NB4 (cell line): Measurements from ENCODE around the gene CTNNA3.

Source experiments
- DNase-seq: peaks from one replicate; pipeline ENCODE4 v3.0.0; 2010; ENCODE audit warnings: low read depth
- H3K4me3 ChIP-seq: one replicate; pipeline ENCODE4 v1.5.1; 2011; ENCODE audit warnings: mild to moderate bottlenecking, low read depth, low read length, moderate library complexity
- CTCF ChIP-seq: IDR thresholded peaks from one replicate; pipeline ENCODE4 v1.5.1; 2012; ENCODE audit warnings: low read depth, low read length
- MYC ChIP-seq: IDR thresholded peaks from 2 replicates; pipeline ENCODE4 v1.6.1; 2011; ENCODE audit warnings: low read depth, low read length
- POLR2A ChIP-seq: IDR thresholded peaks from 2 replicates; pipeline ENCODE4 v1.6.1; 2011; ENCODE audit warnings: mild to moderate bottlenecking; ENCODE audit not compliant: insufficient read length; ENCODE audit errors: extremely low read depth
- TF ChIP-seq, protein P1 (sequence below): IDR thresholded peaks from 2 replicates; pipeline ENCODE4 v1.6.1; 2011; ENCODE audit warnings: low read depth, low read length

Gene CTNNA3

DNA sequence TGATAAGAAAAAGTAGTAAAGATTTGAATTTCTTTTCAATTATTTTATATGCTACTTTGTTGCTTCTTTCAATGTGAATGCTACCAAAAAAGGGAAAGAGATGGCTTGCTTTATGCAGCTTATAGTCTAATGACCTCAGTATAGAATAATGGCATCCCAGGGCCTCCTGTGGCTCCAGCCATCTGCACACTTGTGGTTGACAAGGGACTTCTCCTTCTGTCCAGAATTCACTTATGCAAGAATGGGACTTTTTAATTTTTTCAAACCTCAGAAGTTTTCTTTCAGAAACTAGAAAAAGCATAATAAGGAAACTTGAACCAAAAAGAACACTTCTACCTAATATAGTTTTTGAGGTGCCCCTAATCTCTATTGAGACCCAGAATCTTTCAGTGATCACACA is 310.9 kb downstream of the CTNNA3 start:
- H3K4me3 ChIP-seq: no peak overlapping the region
- TF ChIP-seq MYC (no peak), POLR2A (no peak), CTCF (no peak)
- TF ChIP-seq, protein P1, sequence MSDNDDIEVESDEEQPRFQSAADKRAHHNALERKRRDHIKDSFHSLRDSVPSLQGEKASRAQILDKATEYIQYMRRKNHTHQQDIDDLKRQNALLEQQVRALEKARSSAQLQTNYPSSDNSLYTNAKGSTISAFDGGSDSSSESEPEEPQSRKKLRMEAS: no peak
- peak; percentile 31 for DNase-seq

- no peak overlapping the region for H3K4me3 ChIP-seq
- no peak for DNase-seq
- TF ChIP-seq POLR2A: no peak
- TF ChIP-seq CTCF: no peak
- TF ChIP-seq, protein P1: no peak
- no peak for TF ChIP-seq MYC
These were observed 364.7 kb downstream of the CTNNA3 start for GRCh38 chr10:67331121-67331910.

DNA sequence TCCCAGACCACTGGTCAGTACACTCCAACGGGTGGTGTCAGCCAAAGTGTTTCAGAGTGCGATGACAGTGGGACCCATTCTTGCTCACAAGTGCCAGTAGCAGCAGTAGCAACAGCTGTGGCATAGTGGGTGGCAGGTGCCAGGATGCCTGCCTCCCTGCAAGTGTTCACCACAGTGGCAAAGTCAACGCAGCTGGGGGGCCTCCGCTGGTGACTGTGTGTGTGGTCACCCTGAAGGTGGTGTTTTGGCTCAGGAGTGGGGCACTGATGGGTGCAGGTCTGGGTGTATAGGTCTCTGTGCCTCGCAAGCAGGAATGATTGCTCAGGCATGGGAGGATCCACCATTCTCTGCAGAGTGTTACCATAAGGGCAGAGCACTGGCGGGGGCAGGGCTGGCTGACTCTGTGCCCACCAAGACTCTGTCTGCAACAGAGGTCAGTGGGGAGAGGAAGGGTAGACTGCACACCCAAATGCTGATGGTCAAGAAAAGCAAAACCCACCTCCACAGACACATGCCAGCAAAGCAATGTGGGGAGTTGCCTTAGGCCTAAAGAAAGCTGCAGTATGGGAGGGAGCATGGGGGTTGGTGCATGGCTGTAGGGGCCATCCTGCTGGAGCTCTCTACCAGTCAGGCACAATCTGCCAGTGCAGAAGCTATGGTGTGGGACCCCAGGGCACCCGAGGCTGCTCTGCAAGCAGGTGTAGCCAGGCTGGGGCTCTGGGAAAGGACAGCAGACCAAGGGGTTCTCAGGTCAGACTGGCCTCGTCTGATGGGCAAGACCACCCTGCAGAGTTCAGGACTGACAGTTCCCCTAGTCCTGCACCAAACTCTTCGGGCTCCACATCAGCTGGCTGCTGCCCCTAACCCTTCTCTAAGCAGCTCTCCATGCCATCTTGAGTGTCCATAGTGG is 368.1 kb downstream of the CTNNA3 start:
- TF ChIP-seq POLR2A: no peak
- no peak for DNase-seq
- H3K4me3 ChIP-seq: no peak overlapping the region

DNA sequence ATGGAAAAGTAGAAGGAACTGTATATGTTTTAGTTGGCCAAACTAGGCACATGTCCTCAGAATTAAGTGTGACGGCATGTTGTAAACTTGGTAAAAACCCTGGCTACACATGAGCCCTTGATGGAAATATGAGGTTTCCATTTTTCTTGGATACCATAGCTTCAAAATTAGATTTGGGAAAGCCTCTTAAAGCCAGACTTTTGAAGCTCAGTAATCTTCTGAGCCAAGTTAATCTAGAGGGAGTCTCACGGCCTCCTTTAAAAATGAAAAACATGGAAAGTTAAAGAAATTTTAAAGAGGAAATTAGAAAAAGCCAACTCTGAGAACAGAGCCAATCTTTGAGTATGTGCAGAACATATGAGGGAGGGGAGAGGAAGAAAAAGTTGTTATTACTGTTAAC is 376.0 kb downstream of the CTNNA3 start:
- no peak overlapping the region for H3K4me3 ChIP-seq
- no peak for DNase-seq
- TF ChIP-seq, protein P1: no peak
- TF ChIP-seq CTCF (no peak), MYC (no peak), POLR2A (no peak)

- no peak overlapping the region for H3K4me3 ChIP-seq
- DNase-seq: no peak
- TF ChIP-seq, protein P1: no peak
- no peak for TF ChIP-seq MYC
- no peak for TF ChIP-seq CTCF
- TF ChIP-seq POLR2A: no peak
These were observed 387.1 kb downstream of the CTNNA3 start for GRCh38 chr10:67308912-67309311.

GRCh38 chr10:67306588-67307205 is 389.3 kb downstream of the CTNNA3 start:
- H3K4me3 ChIP-seq: no peak overlapping the region
- peak; percentile 36 for DNase-seq
- TF ChIP-seq MYC: no peak
- TF ChIP-seq, protein P1: no peak
- no peak for TF ChIP-seq POLR2A
- TF ChIP-seq CTCF: peak; percentile 49
